Mucosa of gallbladder (tissue), 1 donor: Measurements from ENCODE around the gene EPN1. TPM values are rescaled to one million over a fixed set of nuclear protein-coding genes. Genes with fewer than 3 reads are reported as not detected.

ENCODE experiments used
- DNase-seq: peaks from one replicate; pipeline ENCODE4 v3.0.0-alpha.2; 2020; ENCODE audit warnings: low spot score
- total RNA-seq: library from RNA; stranded (reverse); gene quantifications from one replicate; pipeline ENCODE4 v1.2.1, GENCODE V29; 2021
- donor health status: DM: no; HTN: no; CAD: no.

Gene EPN1
- total RNA-seq, 1 donor from 2014 or later = 172 TPM

DNA sequence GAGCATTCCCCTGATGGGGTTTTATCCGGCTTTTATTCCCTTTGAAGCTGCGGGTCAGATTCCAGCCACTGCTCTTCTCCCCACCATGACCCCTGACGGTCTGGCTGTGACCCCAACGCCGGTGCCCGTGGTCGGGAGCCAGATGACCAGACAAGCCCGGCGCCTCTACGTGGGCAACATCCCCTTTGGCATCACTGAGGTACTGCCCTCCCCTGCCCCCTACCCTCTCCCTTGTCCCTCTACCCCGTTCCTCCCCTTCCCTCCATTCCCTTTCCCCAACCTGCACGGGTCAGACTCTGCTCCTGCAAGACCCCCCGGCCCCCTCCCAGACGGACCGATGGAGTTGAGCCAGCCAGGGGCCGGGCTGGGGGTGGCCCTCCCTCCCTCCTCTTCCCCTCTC lies 14.0 kb upstream of the EPN1 start:
- DNase-seq = no peak

DNA sequence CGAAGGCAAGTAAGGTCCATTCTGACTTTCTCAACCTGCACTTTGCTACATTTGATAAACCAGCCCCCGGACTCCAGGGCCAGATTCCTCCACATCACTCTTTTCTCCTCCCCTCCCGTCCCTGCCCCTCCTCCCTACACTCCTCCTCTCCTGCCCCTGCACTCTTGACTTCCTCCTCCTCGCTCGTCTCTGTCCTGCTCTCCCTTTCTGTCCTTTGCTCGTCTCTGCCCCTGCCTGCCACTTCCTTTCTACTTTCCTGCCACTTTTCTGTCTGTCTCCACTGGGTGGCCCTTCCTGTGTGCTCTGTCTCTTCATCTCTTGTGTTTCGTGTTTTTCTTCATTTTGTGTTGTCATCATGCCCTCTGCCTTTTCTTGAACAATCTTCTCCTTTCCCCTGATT lies 13.2 kb upstream of the EPN1 start:
- no peak for DNase-seq

DNA sequence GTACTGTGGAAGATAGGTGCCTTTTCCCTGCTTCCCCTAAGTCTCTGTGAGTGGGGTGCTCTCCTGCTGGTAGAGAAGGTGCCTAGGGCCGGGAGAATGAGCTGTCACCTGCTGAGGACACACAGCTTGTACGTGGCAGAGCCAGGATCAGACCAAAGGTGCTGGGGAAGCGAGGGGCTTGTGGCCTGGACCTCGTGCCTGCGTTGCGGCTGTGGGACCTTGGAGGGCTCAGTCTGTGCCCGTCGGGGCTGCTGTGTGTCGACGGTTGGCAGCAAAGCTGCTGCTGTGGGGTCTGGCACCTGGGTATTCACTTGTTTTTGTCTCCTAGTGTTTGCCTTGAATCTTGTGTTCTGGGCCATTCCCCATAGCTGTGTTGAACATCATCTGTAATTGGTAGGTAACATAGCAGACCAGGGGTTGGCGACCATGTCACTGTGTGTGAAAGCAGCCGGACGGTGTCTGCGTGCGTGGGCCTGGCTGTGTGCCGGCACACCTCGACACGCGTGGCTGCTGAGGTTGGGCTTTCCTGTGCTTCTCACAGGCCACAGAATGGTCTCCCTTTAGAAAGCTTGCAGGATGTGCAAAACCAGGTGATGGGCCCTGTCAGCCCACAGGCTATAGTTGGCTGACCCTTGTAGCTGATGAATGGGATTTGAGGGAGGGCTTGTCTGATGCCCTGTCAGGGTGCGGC lies 11.0 kb upstream of the EPN1 start:
- DNase-seq = no peak

DNA sequence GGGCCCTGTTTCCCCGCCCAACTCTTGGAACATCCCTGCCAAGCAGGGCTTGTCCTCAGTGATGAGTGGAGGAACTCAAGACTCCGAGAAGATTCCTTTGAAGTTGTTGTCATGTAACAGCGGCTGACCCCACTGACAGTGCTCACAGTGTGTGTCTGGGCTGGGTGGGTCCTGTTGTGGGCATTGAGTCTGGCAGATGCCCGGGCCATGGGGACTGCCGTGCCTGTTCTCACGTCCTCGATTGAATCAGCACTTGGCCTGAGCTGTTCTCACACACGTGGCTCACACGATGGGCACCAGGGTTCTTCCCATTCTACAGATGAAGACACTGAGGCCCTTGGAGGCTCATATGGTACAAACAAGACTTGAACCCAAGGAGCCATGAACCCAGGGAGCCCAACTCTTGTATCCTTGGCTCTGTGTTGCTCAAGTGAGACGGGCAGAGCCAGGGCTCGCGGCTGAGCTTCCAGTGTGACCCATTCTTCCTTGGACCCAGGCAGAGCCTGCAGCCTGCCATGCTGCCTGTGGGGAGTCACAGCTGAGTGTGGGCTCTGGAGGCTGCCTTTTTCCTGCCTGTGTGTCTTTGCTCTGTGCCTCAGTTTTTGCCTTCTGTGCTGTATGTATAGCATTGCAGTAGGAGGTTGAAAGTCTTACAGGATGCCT lies 8.6 kb upstream of the EPN1 start:
- no peak for DNase-seq

DNA sequence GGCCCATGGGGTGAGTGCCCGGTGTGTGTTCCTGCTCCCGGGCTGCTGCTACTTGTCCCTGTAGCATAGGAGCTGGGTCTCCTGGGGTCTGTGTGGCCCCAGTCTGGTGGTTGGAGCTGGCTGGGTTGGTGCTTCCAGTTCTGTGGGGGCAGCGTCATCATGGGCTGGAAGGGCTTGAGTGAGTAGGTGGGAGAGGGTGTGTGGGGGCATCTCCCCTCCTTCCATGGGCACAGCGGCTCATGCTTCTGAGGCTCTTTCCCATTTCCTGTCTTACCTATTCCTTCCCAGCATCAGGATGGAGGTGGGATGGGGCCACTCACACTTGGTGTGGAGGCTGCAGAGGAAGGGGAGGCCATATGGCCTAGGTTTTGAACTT lies 8.0 kb upstream of the EPN1 start:
- no peak for DNase-seq

DNA sequence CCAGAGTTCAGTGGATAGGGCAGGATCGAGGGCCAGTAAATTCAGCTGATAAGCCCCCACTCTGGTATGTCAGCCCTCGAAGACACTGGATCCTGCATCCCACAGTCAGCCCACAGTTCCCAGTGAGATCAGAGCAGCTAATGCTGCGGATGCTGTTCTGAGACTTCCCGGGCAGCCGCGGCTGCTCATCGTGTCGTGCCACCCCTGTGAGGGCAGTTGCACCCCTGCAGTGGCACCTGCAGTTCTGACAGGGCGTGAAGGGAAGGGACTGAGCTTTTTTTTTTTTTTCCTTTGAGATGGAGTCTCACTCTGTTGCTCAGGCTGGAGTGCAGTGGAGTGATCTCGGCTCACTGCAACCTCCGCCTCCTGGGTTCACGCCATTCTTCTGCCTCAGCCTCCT lies 7.5 kb upstream of the EPN1 start:
- DNase-seq = no peak

DNA sequence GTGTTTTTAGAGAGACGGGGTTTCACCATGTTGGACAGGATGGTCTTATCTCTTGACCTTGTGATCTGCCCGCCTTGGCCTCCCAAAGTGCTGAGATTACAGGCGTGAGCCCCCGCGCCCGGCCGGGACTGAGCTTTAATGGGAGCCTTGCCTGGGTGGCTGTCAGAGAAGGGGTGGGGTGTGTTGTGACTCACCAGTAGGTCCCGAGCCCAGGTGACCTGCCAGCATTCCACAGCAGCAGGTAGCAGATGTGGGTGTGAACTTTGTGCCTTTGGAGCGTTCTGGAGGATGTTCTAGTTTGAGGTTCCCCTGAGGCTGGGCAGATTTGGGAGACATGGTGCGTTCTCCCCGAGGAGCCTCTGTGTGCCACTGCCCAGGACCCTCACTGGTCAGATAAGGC lies 7.1 kb upstream of the EPN1 start:
- peak; percentile 70 for DNase-seq

DNA sequence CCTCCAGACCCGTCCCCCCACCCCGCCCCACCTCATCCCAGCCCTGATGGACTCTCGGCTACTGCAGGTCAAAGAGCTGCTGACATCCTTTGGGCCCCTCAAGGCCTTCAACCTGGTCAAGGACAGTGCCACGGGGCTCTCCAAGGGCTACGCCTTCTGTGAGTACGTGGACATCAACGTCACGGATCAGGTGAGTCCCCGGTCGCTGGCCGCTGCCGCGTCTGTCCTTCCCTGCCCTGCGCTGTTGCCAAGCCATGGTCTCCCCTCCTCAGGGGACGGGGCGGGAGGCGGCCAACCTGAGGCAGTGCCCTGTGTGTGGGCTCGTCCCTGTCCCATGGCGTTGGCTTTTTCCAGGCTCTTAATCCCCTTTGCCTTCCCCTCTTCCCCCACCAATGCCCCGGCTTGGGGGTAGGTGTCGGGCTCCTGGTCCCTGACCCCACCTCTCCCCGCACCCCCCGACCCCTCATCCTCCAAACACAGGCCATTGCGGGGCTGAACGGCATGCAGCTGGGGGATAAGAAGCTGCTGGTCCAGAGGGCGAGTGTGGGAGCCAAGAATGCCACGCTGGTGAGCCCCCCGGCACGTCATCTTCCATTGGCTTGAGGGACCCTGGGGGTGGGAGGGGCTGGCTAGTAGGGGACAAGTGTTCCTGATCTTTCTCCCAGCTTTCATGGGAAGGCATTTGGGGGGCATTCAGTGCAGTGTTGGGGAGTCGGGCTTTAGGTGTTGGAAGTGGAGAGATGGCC lies 6.2 kb upstream of the EPN1 start:
- no peak for DNase-seq

DNA sequence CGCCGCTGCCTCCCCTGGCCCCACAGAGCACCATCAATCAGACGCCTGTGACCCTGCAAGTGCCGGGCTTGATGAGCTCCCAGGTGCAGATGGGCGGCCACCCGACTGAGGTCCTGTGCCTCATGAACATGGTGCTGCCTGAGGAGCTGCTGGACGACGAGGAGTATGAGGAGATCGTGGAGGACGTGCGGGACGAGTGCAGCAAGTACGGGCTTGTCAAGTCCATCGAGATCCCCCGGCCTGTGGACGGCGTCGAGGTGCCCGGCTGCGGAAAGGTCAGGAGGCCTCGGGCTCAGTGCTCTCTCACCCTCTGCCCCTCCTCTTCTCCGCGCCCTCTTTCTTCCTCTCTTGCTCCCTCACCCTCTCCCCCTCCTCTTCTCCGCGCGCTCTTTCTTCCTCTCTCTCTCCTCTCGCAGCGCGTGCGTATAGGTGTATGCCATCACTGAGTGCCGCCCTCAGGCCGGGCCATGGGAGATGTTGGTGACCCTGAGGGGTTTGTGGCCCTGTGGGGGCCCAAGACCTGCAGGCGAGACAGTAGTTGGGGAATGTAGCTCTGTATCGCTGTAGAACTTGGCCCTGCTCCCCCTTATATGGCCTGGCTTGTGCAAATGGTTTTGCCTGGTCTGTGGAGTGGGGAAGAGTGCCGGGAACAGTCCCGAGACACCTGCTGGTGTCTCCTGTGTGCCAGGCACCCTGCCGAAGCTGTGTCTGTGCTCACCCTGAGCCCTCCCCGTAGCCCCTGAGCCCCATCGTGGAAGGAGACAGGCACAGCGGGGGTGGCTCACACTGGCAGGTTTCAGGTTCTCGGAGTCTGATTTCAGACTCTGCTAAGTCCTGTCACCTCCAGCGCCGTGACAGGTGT lies 5.4 kb upstream of the EPN1 start:
- no peak for DNase-seq

DNA sequence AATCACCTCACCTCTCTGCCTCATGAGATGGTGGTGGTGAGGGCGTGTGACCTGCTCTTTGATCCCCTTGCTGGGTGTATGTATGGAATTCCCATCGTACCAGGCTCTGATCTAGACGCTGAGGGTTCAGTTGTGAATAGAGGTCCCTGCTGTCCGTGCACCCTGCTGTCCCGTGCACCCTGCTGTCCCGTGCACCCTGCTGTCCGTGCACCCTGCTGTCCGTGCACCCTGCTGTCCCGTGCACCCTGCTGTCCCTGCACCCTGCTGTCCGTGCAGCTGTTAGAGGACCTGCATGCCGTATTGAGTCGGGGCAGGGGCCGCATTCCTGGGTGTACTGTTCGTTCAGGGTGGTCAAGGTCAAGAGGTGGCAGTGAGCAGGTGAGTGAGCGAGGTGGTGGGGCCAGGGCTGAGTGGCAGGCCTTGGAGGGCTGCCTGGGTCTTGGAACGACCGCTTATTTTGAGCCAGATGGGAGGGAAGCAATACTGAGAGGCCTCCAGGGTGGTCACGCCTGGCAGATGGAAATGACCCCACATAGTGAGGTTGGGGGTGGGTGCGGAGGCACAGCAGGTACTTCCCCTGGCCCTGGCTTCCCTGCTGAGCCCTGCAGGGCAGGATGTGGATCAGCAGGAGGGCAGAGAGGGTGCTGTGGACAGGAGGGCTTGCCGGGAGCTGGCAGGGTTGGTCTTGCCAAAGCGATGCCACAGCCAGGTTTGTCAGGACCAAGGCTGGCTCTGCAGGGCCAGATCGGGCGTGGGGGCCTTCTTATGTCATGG lies 4.6 kb upstream of the EPN1 start:
- no peak for DNase-seq

DNA sequence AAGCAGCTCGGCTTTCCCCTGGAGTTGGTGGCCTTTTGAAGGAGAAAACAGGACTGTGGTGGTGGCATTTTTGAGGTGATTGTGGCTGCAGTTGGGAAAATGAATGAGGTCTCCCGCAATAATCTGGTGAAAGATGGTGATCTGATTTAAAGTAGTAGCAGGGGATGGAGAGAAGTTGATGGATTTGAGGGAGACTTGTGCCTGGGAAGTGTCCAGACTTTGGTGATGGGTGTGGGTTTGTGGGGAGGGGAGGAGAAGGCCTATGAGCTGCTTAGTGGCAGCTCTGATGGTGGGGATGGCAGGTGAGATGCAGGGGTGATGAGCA lies 4.0 kb upstream of the EPN1 start:
- no peak for DNase-seq

DNA sequence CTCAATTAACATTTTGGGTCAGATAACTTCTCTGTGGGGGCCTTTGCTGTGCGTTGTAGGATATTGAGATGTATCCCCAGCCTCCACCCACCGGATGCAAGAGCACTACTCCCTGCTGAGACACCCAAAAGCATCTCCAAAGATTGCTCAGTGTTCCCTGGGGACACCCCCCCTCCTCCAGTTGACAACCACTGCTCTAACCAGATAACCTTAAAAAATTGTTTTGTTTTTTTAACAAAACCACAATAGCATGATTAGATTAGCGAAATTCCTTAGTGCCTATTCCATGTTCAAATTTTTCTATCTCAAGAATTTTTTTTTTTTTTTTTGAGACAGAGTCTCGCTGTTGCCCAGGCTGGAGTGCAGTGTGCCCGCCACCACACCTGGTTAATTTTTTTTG lies 2.6 kb upstream of the EPN1 start:
- DNase-seq = no peak

DNA sequence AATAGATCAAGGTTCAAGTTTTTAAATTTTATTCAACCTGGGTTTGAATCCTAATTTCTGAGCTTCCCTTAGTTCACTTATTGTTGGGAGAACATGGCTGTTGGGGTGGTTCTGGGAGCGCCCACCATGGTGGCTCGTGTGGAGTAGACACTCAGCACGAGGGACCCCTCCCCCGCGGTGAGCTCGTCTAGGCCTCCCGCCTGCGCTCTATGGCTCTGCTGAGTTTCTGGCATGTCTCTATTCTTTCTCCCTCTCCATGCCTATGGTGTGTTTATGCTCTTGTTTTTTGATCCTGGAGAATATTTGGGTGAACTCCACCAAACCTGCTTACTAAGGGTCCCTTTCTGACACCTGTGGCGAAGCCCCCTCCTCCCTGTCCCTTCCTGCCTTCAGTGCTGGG lies 1.6 kb upstream of the EPN1 start:
- no peak for DNase-seq

DNA sequence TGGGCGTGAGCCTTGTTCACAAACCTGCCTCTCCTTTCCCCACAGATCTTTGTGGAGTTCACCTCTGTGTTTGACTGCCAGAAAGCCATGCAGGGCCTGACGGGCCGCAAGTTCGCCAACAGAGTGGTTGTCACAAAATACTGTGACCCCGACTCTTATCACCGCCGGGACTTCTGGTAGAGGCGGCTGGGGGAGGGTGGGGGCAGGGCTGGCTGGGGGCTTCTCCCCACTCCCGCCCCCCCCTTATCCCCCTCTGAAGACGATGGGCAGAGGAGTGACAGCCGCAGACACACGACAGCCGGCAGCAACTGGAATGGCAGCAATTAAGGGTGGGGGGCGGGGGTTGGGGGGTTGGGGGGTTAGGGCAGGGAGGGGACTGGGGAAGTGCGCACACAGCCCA lies 1.1 kb upstream of the EPN1 start:
- no peak for DNase-seq

DNA sequence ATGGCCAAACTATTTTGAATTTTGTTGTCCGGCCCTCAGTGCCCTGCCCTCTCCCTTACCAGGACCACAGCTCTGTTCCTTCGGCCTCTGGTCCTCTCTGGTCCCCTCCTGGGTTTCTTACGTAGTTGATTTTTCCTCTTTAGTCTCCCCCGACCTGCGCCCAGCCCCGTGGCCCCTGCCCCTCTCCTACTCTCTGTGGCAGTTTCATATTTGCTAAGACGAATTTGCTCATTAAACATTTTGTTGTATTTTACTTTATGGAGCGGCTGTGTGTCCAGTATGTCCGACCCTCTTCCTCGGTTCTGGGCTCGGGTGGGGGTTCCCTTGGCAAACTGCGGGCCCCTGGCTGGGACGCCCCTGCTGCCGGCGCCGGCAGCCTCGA lies 576 bp upstream of the EPN1 start:
- DNase-seq = no peak

DNA sequence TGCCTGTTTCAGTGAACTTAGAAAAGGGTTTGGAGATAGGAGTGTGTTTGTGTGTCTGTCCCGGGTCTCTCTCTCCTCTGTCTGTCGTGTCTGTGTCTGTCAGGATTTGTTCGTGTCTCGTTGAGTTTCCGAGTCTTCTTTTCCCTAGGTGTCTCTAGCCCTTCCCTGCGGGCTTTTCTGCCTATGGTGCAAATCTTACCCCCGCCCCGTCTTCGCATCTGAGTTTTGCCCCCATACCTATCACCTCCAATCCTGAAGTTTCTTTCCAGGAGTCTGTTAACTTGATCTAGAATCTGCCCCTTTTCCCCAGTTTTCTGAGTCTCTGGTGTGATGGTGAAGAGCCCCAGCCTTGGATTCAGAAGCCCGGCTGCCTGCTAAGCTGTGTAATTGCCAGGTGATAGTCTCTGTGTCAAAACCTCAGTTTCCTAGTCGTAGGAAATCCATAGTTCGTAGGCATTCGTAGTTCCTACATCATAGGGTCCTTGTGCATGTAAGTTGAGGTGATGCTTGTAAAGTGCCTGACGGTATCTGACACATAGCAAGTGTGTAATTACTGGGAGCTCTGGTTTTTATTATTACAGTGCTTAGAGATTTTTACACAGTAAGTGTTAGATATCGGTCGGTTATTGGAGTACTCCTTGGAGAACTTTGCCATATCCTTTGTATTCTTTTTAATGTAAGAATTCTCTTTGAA lies 782 bp downstream of the EPN1 start:
- no peak for DNase-seq

DNA sequence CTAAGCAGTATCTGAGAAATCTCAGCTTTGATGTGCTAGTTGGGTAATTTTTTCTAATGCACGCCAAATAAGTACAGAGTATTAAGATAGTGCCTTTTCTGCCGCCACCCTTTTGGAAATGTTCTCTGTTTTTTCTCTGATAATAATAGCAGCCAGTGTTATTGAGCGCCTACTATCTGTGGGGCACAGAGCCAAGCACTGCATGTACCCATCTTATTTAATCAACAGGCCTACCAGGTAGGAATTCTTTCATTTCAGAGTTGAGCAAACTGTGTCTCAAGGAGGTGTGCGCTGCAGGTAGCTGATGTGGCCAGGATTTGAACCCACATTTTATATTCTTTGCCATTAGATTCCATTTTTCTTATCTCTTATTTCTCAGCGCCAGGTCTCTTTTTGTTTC lies 1.4 kb downstream of the EPN1 start:
- peak; percentile 60 for DNase-seq

DNA sequence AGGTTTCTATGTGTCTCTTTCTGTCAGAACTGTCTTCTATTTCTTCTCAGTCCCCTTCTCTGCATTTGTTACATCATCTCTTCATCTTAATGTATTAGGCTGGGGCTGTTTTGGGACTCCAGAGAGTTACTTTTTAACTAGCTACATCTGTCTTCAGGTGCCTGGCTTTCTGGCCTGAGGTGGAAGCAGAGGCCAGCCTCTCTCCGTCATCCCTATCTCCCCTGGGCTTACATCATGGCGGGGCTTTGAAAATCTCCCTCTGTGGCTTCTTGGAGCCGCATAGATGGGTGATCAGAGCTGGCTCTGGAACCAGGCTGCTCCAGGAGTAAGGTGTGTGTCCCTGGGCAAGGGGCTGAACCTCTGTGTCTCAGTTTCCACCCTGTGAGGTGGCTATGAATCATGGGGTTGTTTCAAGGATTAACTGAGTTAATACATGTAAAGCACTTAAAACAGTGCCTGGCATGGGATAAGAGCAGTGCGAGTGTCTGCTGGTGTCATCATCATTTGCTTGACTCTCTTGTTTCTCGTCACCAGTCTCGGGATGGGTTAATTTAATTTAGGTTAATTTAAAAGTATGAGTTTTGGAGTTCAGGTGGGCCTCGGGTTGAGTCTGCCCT lies 2.0 kb downstream of the EPN1 start:
- DNase-seq = no peak

DNA sequence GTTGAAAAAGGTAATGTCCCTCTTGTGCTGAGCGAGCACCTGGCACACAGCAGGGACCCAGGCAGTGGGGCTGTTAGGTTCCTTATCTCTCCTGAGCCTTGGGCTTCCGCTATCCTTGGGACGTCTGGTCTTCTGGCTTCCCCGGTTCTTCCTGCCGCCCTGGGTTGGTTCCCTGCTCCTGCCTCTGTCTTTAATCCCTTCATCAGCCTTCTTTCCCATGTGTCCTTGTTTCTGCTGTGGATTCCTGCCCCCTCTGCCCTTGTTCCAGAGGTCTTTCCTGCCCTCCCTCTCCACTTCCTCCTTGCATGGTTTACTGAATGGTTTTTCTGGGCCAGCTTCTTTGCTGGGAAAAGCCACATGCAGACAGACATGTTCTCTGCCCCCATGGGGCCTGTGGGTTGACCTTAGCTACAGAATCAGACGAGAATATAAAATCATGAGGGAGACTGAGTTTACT lies 2.6 kb downstream of the EPN1 start:
- DNase-seq = no peak

DNA sequence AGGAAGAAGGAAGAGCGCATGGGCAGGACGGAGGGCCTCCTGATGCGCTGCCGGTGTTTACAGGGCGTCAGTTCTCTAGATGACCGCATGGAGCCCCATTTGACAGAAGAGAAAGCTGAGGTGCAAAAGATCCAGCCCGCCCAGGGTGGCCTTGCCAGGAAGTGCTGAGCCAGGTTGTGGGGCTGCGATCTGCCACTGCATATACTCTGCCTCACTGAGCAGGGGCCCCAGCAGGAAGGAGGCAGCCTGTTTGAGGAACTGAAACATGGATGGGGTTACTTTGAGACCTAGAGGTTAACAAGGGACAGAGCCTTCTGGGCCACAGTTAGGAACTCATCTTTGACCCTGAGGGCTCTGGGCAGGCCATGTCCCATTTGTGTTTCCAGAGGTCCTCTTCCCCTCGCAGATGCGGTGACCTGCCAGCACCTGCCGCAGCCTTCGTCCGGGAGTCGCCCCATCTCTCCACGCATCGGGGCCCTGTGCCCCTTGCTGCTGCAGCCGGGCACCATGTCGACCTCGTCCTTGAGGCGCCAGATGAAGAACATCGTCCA lies 3.2 kb downstream of the EPN1 start:
- peak; percentile 41 for DNase-seq
